Measurements from ENCODE around the gene ACSS1. TPM values are rescaled to one million over a fixed set of nuclear protein-coding genes. Genes with fewer than 3 reads are reported as not detected.

ACSS1 gene
- total RNA-seq, 1 experiment from 2014 or later: 0.61 TPM

DNA sequence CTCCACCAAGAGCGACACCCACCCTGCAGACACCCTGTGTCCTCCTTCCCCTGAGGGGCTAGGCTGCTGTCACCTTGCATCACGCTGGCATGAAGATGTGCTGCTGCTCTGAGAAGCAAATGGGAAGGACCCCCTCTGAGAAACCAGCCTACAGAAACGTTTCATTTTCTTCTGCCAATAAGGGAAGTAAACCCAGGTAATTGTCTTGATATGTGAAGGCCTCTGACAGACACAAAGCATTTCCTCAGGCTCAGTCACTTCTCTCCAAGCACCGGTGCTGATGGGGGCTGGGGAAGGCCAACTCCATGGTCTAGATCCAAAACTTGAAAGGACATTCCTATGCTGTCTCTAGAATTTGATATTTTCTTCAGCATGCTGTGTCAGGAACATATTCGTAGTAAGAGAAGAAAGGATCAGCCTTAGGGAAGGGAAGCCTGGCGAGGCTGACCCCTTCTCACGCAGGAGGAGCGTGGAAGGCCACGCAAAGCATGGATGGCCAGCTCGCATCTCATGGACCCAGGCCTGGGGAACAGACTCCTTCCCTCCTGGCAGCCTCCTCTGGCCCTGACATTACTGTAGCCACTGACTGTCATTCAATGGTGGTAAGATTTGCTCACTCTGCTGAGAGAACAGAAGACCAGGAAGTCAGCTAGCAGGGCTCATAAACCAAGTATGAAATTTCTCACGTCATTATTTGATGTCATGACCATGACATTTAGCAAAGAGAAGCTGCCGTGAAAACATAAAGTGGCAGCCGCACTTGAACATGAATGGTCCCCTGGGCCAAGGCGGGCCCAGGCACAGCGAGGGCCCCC lies 20.4 kb downstream of the ACSS1 start:
- H3K36me3 Mint-ChIP-seq (ENCODE audit: insufficient read depth in 1 of 3, low read depth in 3 of 3): peaks cover 0 to 2% (median 0%) of the 10 kb centered on the region in 3 experiments; a peak in 1 of 7 replicates
- peaks cover 10 to 11% of the 10 kb centered on the region in 2 experiments for H3K4me1 Mint-ChIP-seq
- no CpG with 5 or more reads among the region's 15 CpGs for WGBS (ENCODE audit: extremely low coverage, insufficient read length, low lambda C conversion rate)

More for the DNA sequence above, 20.4 kb downstream of the ACSS1 start:
- no peak overlapping the region for H4K8ac ChIP-seq (replicated peaks; ENCODE audit: insufficient read length, low read depth, low read length)
- no peak overlapping the region for H2BK120ac ChIP-seq (ENCODE audit: low read depth, low read length, poor library complexity, severe bottlenecking)
- H2AFZ ChIP-seq (ENCODE audit: low read length): no peak overlapping the region
- H2BK5ac ChIP-seq (ENCODE audit: insufficient read length, low read length): no peak overlapping the region
- no peak overlapping the region for H3K23ac ChIP-seq (ENCODE audit: insufficient read length, low read depth, low read length)
- H2BK15ac ChIP-seq (ENCODE audit: low read depth, low read length): no peak overlapping the region
- H3K4me1 ChIP-seq (ENCODE audit: insufficient read depth, low read length): peaks cover 2% of the 10 kb centered on the region; the same call in 1 of the 2 replicates
- H3K23me2 ChIP-seq (ENCODE audit: insufficient read length, low read depth, low read length, poor library complexity, severe bottlenecking): no peaks in the 10 kb centered on the region
- no peak overlapping the region for H4K91ac ChIP-seq (ENCODE audit: insufficient read length, low read depth, low read length)
- no peak overlapping the region for H3K18ac ChIP-seq (ENCODE audit: insufficient read length, low read depth, low read length)
- H4K20me1 ChIP-seq (ENCODE audit: control insufficient read depth, insufficient read depth, insufficient read length): no peaks in the 10 kb centered on the region
- no peak overlapping the region for H3K4me2 ChIP-seq (ENCODE audit: insufficient read depth, insufficient read length, low read length)
- no peak overlapping the region for H3K4ac ChIP-seq (ENCODE audit: low read depth, low read length)
- no peak overlapping the region for H4K5ac ChIP-seq (ENCODE audit: insufficient read length, low read depth, low read length)
- H3K56ac ChIP-seq (ENCODE audit: insufficient read length, low read depth, low read length): no peak overlapping the region
- Mint-ChIP-seq H3K4me3 (no peak overlapping the region), H3K27ac (peak overlapping the region in 1 of 3 experiments; percentile 70; a peak in 1 of 7 replicates), H3K9me3 (no peaks in the 10 kb centered on the region), H3K27me3 (ENCODE audit: low read depth) (peaks cover 12% of the 10 kb centered on the region)
- no peak overlapping the region for H2BK20ac ChIP-seq (ENCODE audit: low read depth, low read length, poor library complexity, severe bottlenecking)
- no peak for DNase-seq
- H3T11ph ChIP-seq (ENCODE audit: low read length): no peak overlapping the region
- no peaks in the 10 kb centered on the region for H3K79me2 ChIP-seq (ENCODE audit: insufficient read depth, low read length)
- H3K27me3 ChIP-seq (ENCODE audit: insufficient read depth, low read length): no peaks in the 10 kb centered on the region
- H3K9me3 ChIP-seq (ENCODE audit: control insufficient read depth, low read depth, low read length): no peaks in the 10 kb centered on the region
- H3K79me1 ChIP-seq (ENCODE audit: insufficient read depth, low read depth, low read length, poor library complexity, severe bottlenecking): no peaks in the 10 kb centered on the region
- no peak overlapping the region for H2AK5ac ChIP-seq (ENCODE audit: insufficient read length, low read length)
- H2BK12ac ChIP-seq (ENCODE audit: insufficient read length, low read depth, low read length): no peak overlapping the region
- TF ChIP-seq, protein P1, sequence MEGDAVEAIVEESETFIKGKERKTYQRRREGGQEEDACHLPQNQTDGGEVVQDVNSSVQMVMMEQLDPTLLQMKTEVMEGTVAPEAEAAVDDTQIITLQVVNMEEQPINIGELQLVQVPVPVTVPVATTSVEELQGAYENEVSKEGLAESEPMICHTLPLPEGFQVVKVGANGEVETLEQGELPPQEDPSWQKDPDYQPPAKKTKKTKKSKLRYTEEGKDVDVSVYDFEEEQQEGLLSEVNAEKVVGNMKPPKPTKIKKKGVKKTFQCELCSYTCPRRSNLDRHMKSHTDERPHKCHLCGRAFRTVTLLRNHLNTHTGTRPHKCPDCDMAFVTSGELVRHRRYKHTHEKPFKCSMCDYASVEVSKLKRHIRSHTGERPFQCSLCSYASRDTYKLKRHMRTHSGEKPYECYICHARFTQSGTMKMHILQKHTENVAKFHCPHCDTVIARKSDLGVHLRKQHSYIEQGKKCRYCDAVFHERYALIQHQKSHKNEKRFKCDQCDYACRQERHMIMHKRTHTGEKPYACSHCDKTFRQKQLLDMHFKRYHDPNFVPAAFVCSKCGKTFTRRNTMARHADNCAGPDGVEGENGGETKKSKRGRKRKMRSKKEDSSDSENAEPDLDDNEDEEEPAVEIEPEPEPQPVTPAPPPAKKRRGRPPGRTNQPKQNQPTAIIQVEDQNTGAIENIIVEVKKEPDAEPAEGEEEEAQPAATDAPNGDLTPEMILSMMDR (conservative IDR thresholded peaks at IDR 0.05): no peak
- no peak overlapping the region for H3K14ac ChIP-seq (ENCODE audit: insufficient read depth, low read length)
- H3K9ac ChIP-seq (ENCODE audit: extremely low read depth, insufficient read length, low read length): no peak overlapping the region
- no peak overlapping the region for H3K27ac ChIP-seq (ENCODE audit: insufficient read length, low read depth, low read length)

Measured in H9 (cell line).